DMS153 (cell line): ENCODE results near the gene FAM181A.

Experiments used
- DNase-seq: peaks from one replicate; lab custom pipeline; 2025; lab: John Stamatoyannopoulos, UW

Gene FAM181A

GRCh38 chr14:93962701-93963601, 35.8 kb downstream of the FAM181A start:
- DNase-seq = no peak

- no peak for DNase-seq
Measured at GRCh38 chr14:93963692-93964091, 36.5 kb downstream of the FAM181A start.

GRCh38 chr14:93964281-93964680, 37.1 kb downstream of the FAM181A start:
- DNase-seq = no peak

- no peak for DNase-seq
Measured at GRCh38 chr14:93964820-93965286, 37.7 kb downstream of the FAM181A start.

- DNase-seq = no peak
Measured at GRCh38 chr14:93965287-93965821, 38.2 kb downstream of the FAM181A start.

GRCh38 chr14:93965946-93966474, 38.9 kb downstream of the FAM181A start:
- DNase-seq = no peak

GRCh38 chr14:93967637-93968250, 40.6 kb downstream of the FAM181A start:
- no peak for DNase-seq

GRCh38 chr14:93969082-93969828, 42.1 kb downstream of the FAM181A start:
- no peak for DNase-seq

GRCh38 chr14:93970585-93970964, 43.4 kb downstream of the FAM181A start:
- peak; percentile 8 for DNase-seq

GRCh38 chr14:93970965-93971634, 44.0 kb downstream of the FAM181A start:
- DNase-seq = no peak

- DNase-seq = no peak
Measured at GRCh38 chr14:93971635-93972027, 44.5 kb downstream of the FAM181A start.

GRCh38 chr14:93972618-93973205, 45.6 kb downstream of the FAM181A start:
- no peak for DNase-seq

GRCh38 chr14:93973607-93974006, 46.5 kb downstream of the FAM181A start:
- no peak for DNase-seq

GRCh38 chr14:93974299-93974698, 47.2 kb downstream of the FAM181A start:
- no peak for DNase-seq

GRCh38 chr14:93974833-93975232, 47.7 kb downstream of the FAM181A start:
- no peak for DNase-seq

- DNase-seq = no peak
Measured at GRCh38 chr14:93975791-93976476, 48.8 kb downstream of the FAM181A start.

- no peak for DNase-seq
Measured at GRCh38 chr14:93976477-93977057, 49.4 kb downstream of the FAM181A start, which contains the start of gene ASB2. Gene ASB2, minus strand, starts transcription at chr14:93976570. Its CDS starts 12,031 bp downstream, at chr14:93964539.

- no peak for DNase-seq
Measured at GRCh38 chr14:93977171-93977570, 50.0 kb downstream of the FAM181A start.

- DNase-seq = no peak
Measured at GRCh38 chr14:93977790-93978581, 50.8 kb downstream of the FAM181A start.
